ENCODE results near the gene SPEF1. TPM values are rescaled to one million over a fixed set of nuclear protein-coding genes. Genes with fewer than 3 reads are reported as not detected.

Gene SPEF1
- polyA plus RNA-seq, 1 donor, result 0.19 TPM

GRCh38 chr20:3819411-3820047 is 38.3 kb upstream of the SPEF1 start:
- DNase-seq, result no peak
- no CpG with 5 or more reads among the region's 20 CpGs for WGBS (ENCODE audit: insufficient coverage, low lambda C conversion rate)
- H3K4me1 ChIP-seq (ENCODE audit: control insufficient read depth, insufficient read depth, low read length), result peaks cover 26% of the 10 kb centered on the region
- H3K9me3 ChIP-seq (ENCODE audit: control insufficient read depth, low read depth, low read length), result no peaks in the 10 kb centered on the region
- H3K36me3 ChIP-seq (ENCODE audit: control insufficient read depth, insufficient read depth, low read length), result peaks cover 21% of the 10 kb centered on the region
- no peaks in the 10 kb centered on the region for H3K27me3 ChIP-seq (ENCODE audit: control insufficient read depth, insufficient read depth, low read length)
- H3K4me3 ChIP-seq (ENCODE audit: low read length), result peak overlapping the region; percentile 76
- H3K27ac ChIP-seq (ENCODE audit: low read length), result peak overlapping the region; percentile 94

DNA sequence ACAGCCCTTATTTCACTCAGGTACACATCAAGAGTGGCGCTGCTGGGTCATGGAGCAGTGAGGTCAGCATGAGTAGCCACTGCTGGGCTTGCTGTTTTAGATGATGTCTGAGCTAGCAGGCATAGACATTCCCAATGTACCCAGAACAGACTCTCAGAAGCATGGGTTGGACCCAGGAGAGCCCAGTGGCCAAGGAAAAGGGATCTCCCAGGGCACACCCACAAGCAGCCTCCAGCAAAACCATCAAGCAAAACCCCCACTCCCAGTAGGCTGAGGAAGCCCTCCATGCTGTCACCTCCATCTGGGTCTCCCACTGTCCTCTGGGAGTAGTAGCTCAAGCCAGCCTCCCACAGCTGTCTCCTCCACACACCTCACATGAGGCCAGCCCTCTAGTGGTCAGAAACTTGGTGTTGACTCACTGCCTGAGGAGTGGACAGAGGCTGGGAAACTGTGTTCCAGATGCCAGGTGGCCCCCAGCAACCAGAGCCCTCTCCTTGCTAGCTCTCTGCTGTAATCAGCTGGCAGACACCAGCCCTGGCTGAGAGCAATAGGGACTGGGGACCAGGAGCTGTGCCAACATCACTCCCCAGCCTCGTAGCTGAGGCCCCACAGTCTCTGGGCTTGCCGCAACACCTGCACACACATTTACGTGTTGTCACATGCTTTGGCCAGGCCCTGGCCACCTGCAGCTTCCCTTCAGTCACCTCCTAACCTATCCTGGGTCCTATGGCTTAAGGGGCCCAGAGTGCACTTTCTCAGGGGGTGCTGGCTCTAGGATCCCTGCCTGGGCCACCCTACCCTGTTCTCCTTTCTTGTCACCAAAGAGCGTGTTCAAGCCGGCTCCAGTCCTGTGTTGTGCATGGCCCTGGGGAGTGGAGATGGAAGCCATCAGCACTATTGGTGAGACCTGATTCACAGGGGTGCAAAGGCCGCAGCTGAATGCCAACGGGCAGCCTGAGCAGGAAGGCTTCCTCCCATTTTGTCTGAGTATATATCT is 37.2 kb upstream of the SPEF1 start:
- H3K27me3 ChIP-seq (ENCODE audit: control insufficient read depth, insufficient read depth, low read length), result no peaks in the 10 kb centered on the region
- peak overlapping the region; percentile 19 for H3K27ac ChIP-seq (ENCODE audit: low read length)
- no CpG with 5 or more reads among the region's 8 CpGs for WGBS (ENCODE audit: insufficient coverage, low lambda C conversion rate)
- peaks cover 32% of the 10 kb centered on the region for H3K4me1 ChIP-seq (ENCODE audit: control insufficient read depth, insufficient read depth, low read length)
- H3K9me3 ChIP-seq (ENCODE audit: control insufficient read depth, low read depth, low read length), result no peaks in the 10 kb centered on the region
- peak; percentile 71 to 74 for DNase-seq
- H3K36me3 ChIP-seq (ENCODE audit: control insufficient read depth, insufficient read depth, low read length), result peaks cover 11% of the 10 kb centered on the region
- H3K4me3 ChIP-seq (ENCODE audit: low read length), result no peak overlapping the region

- no peaks in the 10 kb centered on the region for H3K27me3 ChIP-seq (ENCODE audit: control insufficient read depth, insufficient read depth, low read length)
- no peak overlapping the region for H3K27ac ChIP-seq (ENCODE audit: low read length)
- DNase-seq, result no peak
- no peaks in the 10 kb centered on the region for H3K9me3 ChIP-seq (ENCODE audit: control insufficient read depth, low read depth, low read length)
- H3K36me3 ChIP-seq (ENCODE audit: control insufficient read depth, insufficient read depth, low read length), result no peaks in the 10 kb centered on the region
- no peak overlapping the region for H3K4me3 ChIP-seq (ENCODE audit: low read length)
- H3K4me1 ChIP-seq (ENCODE audit: control insufficient read depth, insufficient read depth, low read length), result peaks cover 49% of the 10 kb centered on the region
- WGBS (ENCODE audit: insufficient coverage, low lambda C conversion rate), result 100% methylated on average over 1 of the region's 9 CpGs
Observed at GRCh38 chr20:3815703-3816315, 34.6 kb upstream of the SPEF1 start.

DNA sequence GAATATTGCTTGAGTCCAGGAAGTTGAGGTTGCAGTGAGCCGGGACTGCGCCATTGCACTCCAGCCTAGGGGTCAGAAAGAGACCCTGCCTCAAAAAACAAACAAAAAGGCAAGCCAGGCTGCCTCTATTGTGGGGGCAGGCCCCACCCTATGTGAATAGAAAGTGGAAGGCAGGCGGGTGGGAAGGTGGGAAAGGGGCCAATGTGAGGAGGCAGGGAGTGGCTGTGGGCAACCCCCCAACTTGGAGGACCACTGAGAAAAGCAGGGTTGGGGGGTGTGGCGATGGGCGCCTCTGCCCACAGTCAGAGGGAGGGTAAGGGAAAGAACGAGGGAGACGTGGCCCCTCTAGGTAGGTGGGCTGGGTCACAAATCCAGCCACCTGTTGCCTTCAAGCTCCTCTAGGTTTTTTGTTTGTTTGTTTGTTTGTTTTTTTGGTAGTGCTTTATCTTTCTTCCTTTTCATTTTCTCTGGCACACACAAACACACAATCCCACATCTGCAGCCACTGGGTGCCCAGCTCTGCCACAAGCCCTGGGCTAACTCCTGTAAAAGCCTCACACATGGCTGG is 33.8 kb upstream of the SPEF1 start:
- no peak for DNase-seq
- Histone ChIP-seq H3K27me3 (ENCODE audit: control insufficient read depth, insufficient read depth, low read length) (no peaks in the 10 kb centered on the region), H3K36me3 (ENCODE audit: control insufficient read depth, insufficient read depth, low read length) (no peaks in the 10 kb centered on the region), H3K27ac (ENCODE audit: low read length) (no peak overlapping the region), H3K4me1 (ENCODE audit: control insufficient read depth, insufficient read depth, low read length) (peaks cover 49% of the 10 kb centered on the region), H3K4me3 (ENCODE audit: low read length) (no peak overlapping the region), H3K9me3 (ENCODE audit: control insufficient read depth, low read depth, low read length) (no peaks in the 10 kb centered on the region)
- no CpG with 5 or more reads among the region's 7 CpGs for WGBS (ENCODE audit: insufficient coverage, low lambda C conversion rate)

DNA sequence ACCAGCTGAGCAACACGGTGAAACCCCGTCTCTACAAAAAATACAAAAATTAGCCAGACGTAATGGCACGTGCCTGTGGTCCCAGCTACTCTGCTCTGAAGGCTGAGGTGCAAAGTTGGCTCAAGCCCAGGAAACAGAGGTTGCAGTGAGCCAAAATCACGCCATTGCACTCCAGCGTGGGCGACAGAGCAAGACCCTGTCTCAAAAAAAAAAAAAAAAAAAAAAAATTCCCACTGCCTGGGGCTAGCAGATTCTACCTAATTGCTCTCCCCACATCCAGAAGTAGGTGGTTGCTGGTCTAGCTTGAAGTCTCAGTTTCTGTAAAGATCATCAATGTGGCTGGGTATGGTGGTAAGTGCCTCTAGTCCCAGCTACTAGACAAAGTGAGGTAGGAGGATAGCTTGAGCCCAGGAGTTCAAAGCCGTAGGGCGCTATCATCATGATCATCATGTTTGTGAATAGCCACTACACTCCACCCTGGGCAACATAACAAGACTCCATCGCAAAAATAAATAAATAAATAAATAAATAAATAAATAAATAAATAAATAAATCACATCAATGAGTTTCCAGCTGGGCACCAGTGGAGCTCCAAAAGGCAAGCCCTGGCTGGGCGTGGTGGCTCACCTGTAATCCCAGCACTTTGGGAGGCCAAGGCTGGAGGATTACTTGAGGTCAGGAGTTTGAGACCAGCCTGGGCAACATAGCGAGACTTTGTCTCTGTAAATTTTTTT is 32.8 kb upstream of the SPEF1 start:
- no peak for DNase-seq
- Histone ChIP-seq H3K9me3 (ENCODE audit: control insufficient read depth, low read depth, low read length) (no peaks in the 10 kb centered on the region), H3K27ac (ENCODE audit: low read length) (no peak overlapping the region), H3K36me3 (ENCODE audit: control insufficient read depth, insufficient read depth, low read length) (no peaks in the 10 kb centered on the region), H3K4me3 (ENCODE audit: low read length) (no peak overlapping the region), H3K27me3 (ENCODE audit: control insufficient read depth, insufficient read depth, low read length) (no peaks in the 10 kb centered on the region), H3K4me1 (ENCODE audit: control insufficient read depth, insufficient read depth, low read length) (peaks cover 41% of the 10 kb centered on the region)
- no CpG with 5 or more reads among the region's 12 CpGs for WGBS (ENCODE audit: insufficient coverage, low lambda C conversion rate)

GRCh38 chr20:3812975-3813847 is 32.0 kb upstream of the SPEF1 start:
- Histone ChIP-seq H3K9me3 (ENCODE audit: control insufficient read depth, low read depth, low read length) (no peaks in the 10 kb centered on the region), H3K36me3 (ENCODE audit: control insufficient read depth, insufficient read depth, low read length) (no peaks in the 10 kb centered on the region), H3K27ac (ENCODE audit: low read length) (peak overlapping the region; percentile 14), H3K4me3 (ENCODE audit: low read length) (no peak overlapping the region), H3K27me3 (ENCODE audit: control insufficient read depth, insufficient read depth, low read length) (no peaks in the 10 kb centered on the region), H3K4me1 (ENCODE audit: control insufficient read depth, insufficient read depth, low read length) (peaks cover 38% of the 10 kb centered on the region)
- no CpG with 5 or more reads among the region's 8 CpGs for WGBS (ENCODE audit: insufficient coverage, low lambda C conversion rate)
- peak in 1 of 2 donors; percentile 31 for DNase-seq

DNA sequence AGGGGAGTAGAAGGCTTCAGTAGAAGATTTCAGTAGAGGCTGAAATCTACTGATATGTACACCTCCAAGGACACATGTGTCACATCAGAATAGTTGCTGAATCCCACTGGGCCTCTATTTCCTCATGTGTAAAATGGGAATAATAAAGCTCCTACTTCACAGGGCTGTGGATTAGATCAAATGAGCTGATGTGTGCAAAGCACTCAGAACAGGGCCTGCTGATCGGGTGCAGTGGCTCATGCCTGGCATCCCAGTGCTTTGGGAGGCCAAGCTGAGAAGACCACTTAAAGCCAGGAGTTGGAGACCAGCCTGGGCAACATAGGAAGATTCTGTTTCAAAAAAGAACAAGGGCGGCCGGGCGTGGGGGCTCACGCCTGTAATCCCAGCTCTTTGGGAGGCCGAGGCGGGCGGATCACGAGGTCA is 31.0 kb upstream of the SPEF1 start:
- H3K27me3 ChIP-seq (ENCODE audit: control insufficient read depth, insufficient read depth, low read length), result no peaks in the 10 kb centered on the region
- no peak overlapping the region for H3K4me3 ChIP-seq (ENCODE audit: low read length)
- no peaks in the 10 kb centered on the region for H3K9me3 ChIP-seq (ENCODE audit: control insufficient read depth, low read depth, low read length)
- no CpG with 5 or more reads among the region's 9 CpGs for WGBS (ENCODE audit: insufficient coverage, low lambda C conversion rate)
- peak overlapping the region; percentile 93 for H3K27ac ChIP-seq (ENCODE audit: low read length)
- H3K36me3 ChIP-seq (ENCODE audit: control insufficient read depth, insufficient read depth, low read length), result no peaks in the 10 kb centered on the region
- DNase-seq, result no peak
- peaks cover 46% of the 10 kb centered on the region for H3K4me1 ChIP-seq (ENCODE audit: control insufficient read depth, insufficient read depth, low read length)

DNA sequence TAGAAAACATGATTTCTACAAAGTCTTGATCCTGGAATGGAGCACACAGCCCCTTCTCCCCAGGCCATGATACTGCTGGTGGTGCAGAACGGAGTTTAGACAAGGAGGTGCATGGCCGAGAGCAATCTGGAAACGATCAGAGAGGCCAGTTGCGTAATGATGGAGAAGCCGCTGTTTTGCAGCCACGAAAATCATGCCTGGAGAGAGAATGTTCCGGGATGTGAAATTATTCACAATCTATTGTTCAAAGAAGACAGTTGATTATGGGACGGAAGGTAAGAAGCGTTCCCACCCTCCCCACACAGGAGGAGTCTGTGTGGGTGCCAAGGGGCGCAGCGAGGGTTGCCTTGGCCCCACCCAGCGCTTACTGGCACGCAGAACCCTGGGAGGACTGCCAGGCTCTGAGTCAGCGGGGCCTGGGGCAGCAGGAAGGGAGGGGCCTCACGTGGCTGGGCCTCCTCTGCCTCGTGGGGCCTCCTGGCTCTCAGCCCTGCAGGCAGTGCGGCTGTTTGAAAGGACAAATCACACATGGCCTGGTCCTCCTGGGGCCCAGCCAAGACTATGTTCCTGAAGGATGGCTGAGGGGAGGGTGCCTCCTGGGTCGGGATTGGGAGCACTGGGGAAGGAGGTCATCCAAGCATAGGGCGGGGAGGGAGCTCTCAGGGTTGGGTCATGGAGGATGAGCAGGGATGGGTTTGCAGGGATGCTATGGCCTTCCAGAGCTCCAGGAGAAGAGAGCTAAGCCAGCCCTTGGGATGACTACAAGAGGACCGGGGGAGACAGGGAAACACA is 30.4 kb upstream of the SPEF1 start:
- H3K36me3 ChIP-seq (ENCODE audit: control insufficient read depth, insufficient read depth, low read length), result no peaks in the 10 kb centered on the region
- peaks cover 52% of the 10 kb centered on the region for H3K4me1 ChIP-seq (ENCODE audit: control insufficient read depth, insufficient read depth, low read length)
- no peaks in the 10 kb centered on the region for H3K27me3 ChIP-seq (ENCODE audit: control insufficient read depth, insufficient read depth, low read length)
- H3K27ac ChIP-seq (ENCODE audit: low read length), result peak overlapping the region; percentile 93
- peak; percentile 98 to 99 for DNase-seq
- peak overlapping the region; percentile 32 for H3K4me3 ChIP-seq (ENCODE audit: low read length)
- WGBS (ENCODE audit: insufficient coverage, low lambda C conversion rate), result 100% methylated on average over 1 of the region's 20 CpGs
- H3K9me3 ChIP-seq (ENCODE audit: control insufficient read depth, low read depth, low read length), result no peaks in the 10 kb centered on the region

GRCh38 chr20:3808544-3808943 is 27.3 kb upstream of the SPEF1 start:
- peaks cover 53% of the 10 kb centered on the region for H3K4me1 ChIP-seq (ENCODE audit: control insufficient read depth, insufficient read depth, low read length)
- DNase-seq, result no peak
- WGBS (ENCODE audit: insufficient coverage, low lambda C conversion rate), result no CpG with 5 or more reads among the region's 3 CpGs
- no peaks in the 10 kb centered on the region for H3K9me3 ChIP-seq (ENCODE audit: control insufficient read depth, low read depth, low read length)
- H3K27ac ChIP-seq (ENCODE audit: low read length), result peak overlapping the region; percentile 91
- no peaks in the 10 kb centered on the region for H3K27me3 ChIP-seq (ENCODE audit: control insufficient read depth, insufficient read depth, low read length)
- peaks cover 21% of the 10 kb centered on the region for H3K36me3 ChIP-seq (ENCODE audit: control insufficient read depth, insufficient read depth, low read length)
- no peak overlapping the region for H3K4me3 ChIP-seq (ENCODE audit: low read length)

Data from large intestine (tissue), 3 donors.